Thoracic aorta (tissue), 2 donors: ENCODE measurements around the gene SARDH. TPM values are rescaled to one million over a fixed set of nuclear protein-coding genes. Genes with fewer than 3 reads are reported as not detected.
"Not testable (repeated sequence)": the region's sequence is repeated elsewhere in the genome, so short reads cannot be mapped to it uniquely, and the experiment has no call there.

ENCODE experiments used
- ATAC-seq: fragments of 150-250 bp; one replicate; pipeline ENCODE4 v1.8.0; 2017; ENCODE audit warnings: low read depth; ENCODE audit not compliant: insufficient number of reproducible peaks, low FRiP score
- DNase-seq: peaks from one replicate; pipeline ENCODE4 v3.0.0-alpha.2; 2020; ENCODE audit warnings: low spot score
- H3K27ac ChIP-seq, 2 donors: fragments of 200-600 bp; sonication (generic); 1 replicate in 1 of 2; 2 replicates in 1 of 2; pipeline ENCODE4 v1.5.1; 2016; ENCODE audit warnings: mild to moderate bottlenecking in 2 of 2, moderate library complexity in 2 of 2
- H3K27me3 ChIP-seq: fragments of 200-600 bp; sonication (generic); replicated peaks from 2 replicates; pipeline ENCODE4 v1.6.0; 2016; ENCODE audit warnings: mild to moderate bottlenecking; ENCODE audit not compliant: insufficient read depth
- H3K36me3 ChIP-seq: fragments of 200-600 bp; sonication (generic); one replicate; pipeline ENCODE4 v1.5.1; 2016
- H3K4me1 ChIP-seq, 2 donors: fragments of 200-600 bp; sonication (generic); 1 replicate in 1 of 2; 2 replicates in 1 of 2; pipeline versions ENCODE4 v1.5.1 to v1.6.0; 2016; ENCODE audit warnings: low read depth in 2 of 2, mild to moderate bottlenecking in 1 of 2; ENCODE audit not compliant: control insufficient read depth in 1 of 2
- H3K4me3 ChIP-seq: fragments of 200-600 bp; sonication (generic); 2 replicates; pipeline ENCODE4 v1.5.1; 2016; ENCODE audit warnings: mild to moderate bottlenecking
- H3K9me3 ChIP-seq: fragments of 200-600 bp; sonication (generic); 2 replicates; pipeline ENCODE4 v1.5.1; 2016
- CTCF ChIP-seq: fragments of 200-600 bp; sonication (generic); IDR thresholded peaks from one replicate; pipeline ENCODE4 v1.5.1; 2019; ENCODE audit warnings: antibody characterized with exemption
- total RNA-seq, 2 donors: library from RNA; depleted of rRNA; stranded (reverse); fragments of >200 nt; gene quantifications; one replicate each; pipeline versions ENCODE4 v1.1.0 to v1.2.3, GENCODE V29; 2016

The SARDH gene
- total RNA-seq, 2 donors from 2014 or later: 1.8 to 4.3 TPM

GRCh38 chr9:133767008-133767407 is 28.9 kb upstream of the SARDH start:
- Histone ChIP-seq H3K27me3 (no peaks in the 10 kb centered on the region), H3K9me3 (peaks cover 8% of the 10 kb centered on the region), H3K4me1 (no peaks in the 10 kb centered on the region), H3K36me3 (peaks cover 14% of the 10 kb centered on the region), H3K27ac (no peak overlapping the region), H3K4me3 (no peak overlapping the region)
- no peak for DNase-seq
- no peak for TF ChIP-seq CTCF
- no peak for ATAC-seq

- H3K27ac ChIP-seq, H3K9me3 ChIP-seq, H3K4me1 ChIP-seq, ATAC-seq, DNase-seq, H3K27me3 ChIP-seq, H3K4me3 ChIP-seq: not testable (repeated sequence)
- H3K36me3 ChIP-seq: peaks cover 14% of the 10 kb centered on the region
Observed at GRCh38 chr9:133766234-133766633, 28.1 kb upstream of the SARDH start.

- no peaks in the 10 kb centered on the region for H3K27me3 ChIP-seq
- H3K27ac ChIP-seq: no peak overlapping the region
- peaks cover 9% of the 10 kb centered on the region for H3K36me3 ChIP-seq
- H3K4me3 ChIP-seq: no peak overlapping the region
- ATAC-seq (no peak), DNase-seq (no peak)
- H3K9me3 ChIP-seq: peaks cover 8% of the 10 kb centered on the region
- TF ChIP-seq CTCF: no peak
- H3K4me1 ChIP-seq: no peaks in the 10 kb centered on the region
Observed at GRCh38 chr9:133763272-133764183, 25.4 kb upstream of the SARDH start.

- TF ChIP-seq CTCF: no peak
- Histone ChIP-seq H3K9me3 (peaks cover 8% of the 10 kb centered on the region), H3K4me1 (no peaks in the 10 kb centered on the region), H3K27me3 (no peaks in the 10 kb centered on the region), H3K27ac (no peak overlapping the region), H3K4me3 (no peak overlapping the region), H3K36me3 (peaks cover 4% of the 10 kb centered on the region)
- DNase-seq: no peak
- no peak for ATAC-seq
Observed at GRCh38 chr9:133762488-133763271, 24.5 kb upstream of the SARDH start.

GRCh38 chr9:133761641-133762248 is 23.6 kb upstream of the SARDH start:
- Histone ChIP-seq H3K27ac (no peak overlapping the region), H3K36me3 (no peaks in the 10 kb centered on the region), H3K27me3 (no peaks in the 10 kb centered on the region), H3K4me3 (no peak overlapping the region), H3K4me1 (no peaks in the 10 kb centered on the region), H3K9me3 (peaks cover under 1% of the 10 kb centered on the region)
- DNase-seq (no peak), ATAC-seq (no peak)
- TF ChIP-seq CTCF: no peak
